DMS114 treated with DMSO at 0.1 percent for 48 hours (cell line): Measurements from ENCODE around the gene POMT2.
A peak's percentile ranks its signal among the peaks of the same experiment; 100 is the strongest.
"Not testable (repeated sequence)": the region's sequence is repeated elsewhere in the genome, so short reads cannot be mapped to it uniquely, and the experiment has no call there.

Experiments used
- DNase-seq: peaks from one replicate; lab custom pipeline; 2025; ENCODE audit not compliant: unreplicated experiment; lab: John Stamatoyannopoulos, UW

The POMT2 gene

GRCh38 chr14:77320238-77320935 lies at the start of gene POMT2:
POMT2 (minus strand) TSS chr14:77320883; CDS start chr14:77320681, 202 bp downstream.
- peak; percentile 70 for DNase-seq

- no peak for DNase-seq
Observed at GRCh38 chr14:77369285-77369684, 48.6 kb upstream of the POMT2 start.

GRCh38 chr14:77364146-77364545 lies 43.5 kb upstream of the POMT2 start:
- DNase-seq = no peak

- no peak for DNase-seq
Observed at GRCh38 chr14:77359626-77360025, 38.9 kb upstream of the POMT2 start.

- no peak for DNase-seq
Observed at GRCh38 chr14:77356899-77357298, 36.2 kb upstream of the POMT2 start.

GRCh38 chr14:77355811-77356210 lies 35.1 kb upstream of the POMT2 start:
- no peak for DNase-seq

GRCh38 chr14:77353469-77354141 lies 32.9 kb upstream of the POMT2 start:
- DNase-seq = no peak

GRCh38 chr14:77347751-77348150 lies 27.1 kb upstream of the POMT2 start:
- DNase-seq = no peak

- no peak for DNase-seq
Observed at GRCh38 chr14:77346495-77346894, 25.8 kb upstream of the POMT2 start.

GRCh38 chr14:77344377-77344996 lies 23.8 kb upstream of the POMT2 start:
- DNase-seq = no peak

- no peak for DNase-seq
Observed at GRCh38 chr14:77343662-77344061, 23.0 kb upstream of the POMT2 start.

- no peak for DNase-seq
Observed at GRCh38 chr14:77342726-77343397, 22.2 kb upstream of the POMT2 start.

- DNase-seq = no peak
Observed at GRCh38 chr14:77340389-77340788, 19.7 kb upstream of the POMT2 start.

GRCh38 chr14:77339407-77339806 lies 18.7 kb upstream of the POMT2 start:
- DNase-seq = no peak

GRCh38 chr14:77338302-77338701 lies 17.6 kb upstream of the POMT2 start:
- no peak for DNase-seq

- no peak for DNase-seq
Observed at GRCh38 chr14:77337880-77338279, 17.2 kb upstream of the POMT2 start.

GRCh38 chr14:77337255-77337654 lies 16.6 kb upstream of the POMT2 start:
- not testable (repeated sequence) for DNase-seq

GRCh38 chr14:77335576-77335975 lies 14.9 kb upstream of the POMT2 start:
- DNase-seq = no peak

- no peak for DNase-seq
Observed at GRCh38 chr14:77329872-77330271, 9.2 kb upstream of the POMT2 start.

GRCh38 chr14:77327111-77327510 lies 6.4 kb upstream of the POMT2 start:
- no peak for DNase-seq

- no peak for DNase-seq
Observed at GRCh38 chr14:77325746-77326094, 5.0 kb upstream of the POMT2 start.
